C4-2B (cell line): ENCODE results near the gene TFEB.
"Not testable (repeated sequence)": the region's sequence is repeated elsewhere in the genome, so short reads cannot be mapped to it uniquely, and the experiment has no call there.

Source experiments
- ZFX ChIP-seq: fragments of 450-650 bp; IDR thresholded peaks from 2 replicates; pipeline ENCODE4 v1.6.1; 2017
- TF ChIP-seq, protein P1 (sequence below): fragments of 450-650 bp; conservative IDR thresholded peaks from 2 replicates; pipeline ENCODE4 v1.5.1; 2017; ENCODE audit warnings: mild to moderate bottlenecking

GRCh38 chr6:41766043-41766664 lies 30.7 kb upstream of the TFEB start:
- TF ChIP-seq ZFX = not testable (repeated sequence)
- TF ChIP-seq, protein P1, sequence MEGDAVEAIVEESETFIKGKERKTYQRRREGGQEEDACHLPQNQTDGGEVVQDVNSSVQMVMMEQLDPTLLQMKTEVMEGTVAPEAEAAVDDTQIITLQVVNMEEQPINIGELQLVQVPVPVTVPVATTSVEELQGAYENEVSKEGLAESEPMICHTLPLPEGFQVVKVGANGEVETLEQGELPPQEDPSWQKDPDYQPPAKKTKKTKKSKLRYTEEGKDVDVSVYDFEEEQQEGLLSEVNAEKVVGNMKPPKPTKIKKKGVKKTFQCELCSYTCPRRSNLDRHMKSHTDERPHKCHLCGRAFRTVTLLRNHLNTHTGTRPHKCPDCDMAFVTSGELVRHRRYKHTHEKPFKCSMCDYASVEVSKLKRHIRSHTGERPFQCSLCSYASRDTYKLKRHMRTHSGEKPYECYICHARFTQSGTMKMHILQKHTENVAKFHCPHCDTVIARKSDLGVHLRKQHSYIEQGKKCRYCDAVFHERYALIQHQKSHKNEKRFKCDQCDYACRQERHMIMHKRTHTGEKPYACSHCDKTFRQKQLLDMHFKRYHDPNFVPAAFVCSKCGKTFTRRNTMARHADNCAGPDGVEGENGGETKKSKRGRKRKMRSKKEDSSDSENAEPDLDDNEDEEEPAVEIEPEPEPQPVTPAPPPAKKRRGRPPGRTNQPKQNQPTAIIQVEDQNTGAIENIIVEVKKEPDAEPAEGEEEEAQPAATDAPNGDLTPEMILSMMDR = not testable (repeated sequence)
